NCI-H345 treated with DMSO at 0.1 percent for 48 hours (cell line): ENCODE measurements around the gene KAZALD1.
"Not testable (repeated sequence)": the region's sequence is repeated elsewhere in the genome, so short reads cannot be mapped to it uniquely, and the experiment has no call there.

Experiments used
- DNase-seq: peaks from one replicate; lab custom pipeline; 2025; ENCODE audit not compliant: unreplicated experiment; lab: John Stamatoyannopoulos, UW

The KAZALD1 gene

DNA sequence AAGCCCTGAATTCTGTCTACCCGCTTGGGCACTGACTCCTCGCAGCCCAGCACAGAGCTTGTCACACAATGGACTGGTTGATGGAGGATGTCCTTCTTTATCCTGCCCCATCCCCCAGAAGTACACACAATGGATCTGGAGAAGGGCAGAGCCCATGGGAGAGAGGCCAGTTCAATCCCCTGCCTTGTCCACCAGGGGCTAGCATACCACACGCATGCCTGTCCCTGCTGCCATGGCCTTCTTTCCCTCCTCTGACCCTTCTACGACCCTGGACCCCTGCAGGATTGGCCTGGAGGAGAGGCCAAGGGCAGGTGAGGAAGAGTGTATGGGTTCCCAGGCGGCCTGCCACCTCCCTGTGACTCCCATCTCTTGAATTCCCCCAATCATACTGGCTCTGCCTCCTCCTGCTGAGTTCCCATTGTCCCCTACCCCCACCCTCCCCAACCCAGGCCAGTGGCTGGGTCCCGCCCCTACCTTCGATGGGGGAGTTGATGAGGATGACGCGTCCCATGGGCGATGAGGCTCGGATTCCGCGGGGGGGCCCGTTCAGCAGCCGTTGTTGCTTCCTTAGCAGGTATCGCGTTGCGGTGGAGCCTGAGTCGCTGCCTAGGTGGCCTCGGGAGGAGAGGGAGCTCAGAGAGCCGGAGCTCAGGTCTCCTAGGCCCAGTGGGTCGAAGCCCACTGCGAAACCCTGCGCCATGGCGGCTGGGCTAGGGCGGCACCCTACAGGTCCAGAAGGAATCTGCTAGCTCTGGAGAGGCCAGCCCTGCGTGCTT, 32.1 kb upstream of the KAZALD1 start:
- no peak for DNase-seq

DNA sequence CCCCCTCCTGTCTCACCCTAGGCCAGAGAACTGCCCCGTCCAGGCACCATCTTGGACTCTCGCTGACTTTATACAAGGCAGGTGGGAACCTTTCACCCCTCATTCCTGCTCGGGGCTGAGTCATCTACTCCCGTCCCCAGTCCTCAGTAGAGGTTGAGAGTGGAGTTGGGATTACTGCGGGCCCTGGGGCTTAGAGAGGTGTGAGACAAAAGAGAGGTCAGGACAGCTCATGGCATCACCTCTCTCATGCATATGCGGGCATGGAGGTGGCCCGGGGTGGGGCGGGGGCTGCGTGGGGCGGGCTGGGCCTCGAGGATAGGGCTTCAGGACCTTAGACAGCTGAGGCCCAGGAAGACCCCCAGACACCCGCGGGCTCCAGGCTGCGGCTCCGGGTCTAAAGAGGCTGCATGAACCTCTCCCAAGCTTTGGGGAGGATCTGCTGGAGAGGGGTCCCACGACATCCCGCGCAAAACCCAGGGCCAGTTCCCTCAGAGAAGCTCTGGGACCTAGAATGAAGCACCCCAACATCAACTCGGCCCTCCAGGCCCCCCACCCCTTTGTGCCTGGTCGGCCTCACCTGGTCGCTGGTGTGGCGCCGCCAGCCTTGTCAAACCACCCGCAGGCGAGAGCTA, 31.2 kb upstream of the KAZALD1 start:
- DNase-seq, result no peak

DNA sequence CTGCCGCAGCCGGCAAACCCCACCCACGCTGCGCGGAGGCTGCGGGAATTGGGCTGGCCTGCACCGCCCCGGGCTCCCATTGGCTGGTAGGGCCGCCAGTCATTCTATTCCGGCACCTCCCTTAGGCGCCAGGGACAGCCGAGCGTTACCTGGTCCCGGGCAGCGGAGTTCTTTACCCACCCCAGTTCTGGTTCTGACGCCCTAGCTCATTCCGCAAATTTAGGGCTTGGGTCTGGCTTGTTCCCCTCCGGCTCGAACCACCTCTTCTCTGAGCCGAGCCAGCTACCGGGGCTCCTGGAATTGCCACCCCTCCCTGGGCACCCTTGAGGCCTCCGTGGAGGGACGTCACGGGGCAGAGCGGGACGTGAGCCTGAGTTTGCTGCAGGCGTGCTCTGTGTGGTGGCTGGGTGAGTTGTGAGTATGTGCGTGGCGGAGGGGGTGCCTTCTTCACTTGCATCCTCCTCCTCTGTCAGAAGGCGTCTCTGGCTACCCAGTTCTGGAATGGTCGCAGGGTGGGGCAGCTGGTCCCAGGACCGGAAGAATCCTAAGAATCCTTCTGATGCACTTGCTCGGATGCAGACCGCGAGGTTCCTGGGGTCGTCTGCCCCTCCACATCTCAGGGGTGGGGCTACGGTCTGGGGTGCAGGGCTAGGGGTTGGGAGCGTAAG, 30.5 kb upstream of the KAZALD1 start, which contains the start of the genes PDZD7 and SFXN3:
TSS of gene PDZD7 (minus strand) at position 2 of the 668 bp plus-strand sequence. CDS start 910 bp downstream, outside the sequence.
TSS of gene SFXN3 (plus strand) at position 107 of the 668 bp plus-strand sequence. CDS start 3,461 bp downstream, outside the sequence.
- peak; percentile 56 for DNase-seq

DNA sequence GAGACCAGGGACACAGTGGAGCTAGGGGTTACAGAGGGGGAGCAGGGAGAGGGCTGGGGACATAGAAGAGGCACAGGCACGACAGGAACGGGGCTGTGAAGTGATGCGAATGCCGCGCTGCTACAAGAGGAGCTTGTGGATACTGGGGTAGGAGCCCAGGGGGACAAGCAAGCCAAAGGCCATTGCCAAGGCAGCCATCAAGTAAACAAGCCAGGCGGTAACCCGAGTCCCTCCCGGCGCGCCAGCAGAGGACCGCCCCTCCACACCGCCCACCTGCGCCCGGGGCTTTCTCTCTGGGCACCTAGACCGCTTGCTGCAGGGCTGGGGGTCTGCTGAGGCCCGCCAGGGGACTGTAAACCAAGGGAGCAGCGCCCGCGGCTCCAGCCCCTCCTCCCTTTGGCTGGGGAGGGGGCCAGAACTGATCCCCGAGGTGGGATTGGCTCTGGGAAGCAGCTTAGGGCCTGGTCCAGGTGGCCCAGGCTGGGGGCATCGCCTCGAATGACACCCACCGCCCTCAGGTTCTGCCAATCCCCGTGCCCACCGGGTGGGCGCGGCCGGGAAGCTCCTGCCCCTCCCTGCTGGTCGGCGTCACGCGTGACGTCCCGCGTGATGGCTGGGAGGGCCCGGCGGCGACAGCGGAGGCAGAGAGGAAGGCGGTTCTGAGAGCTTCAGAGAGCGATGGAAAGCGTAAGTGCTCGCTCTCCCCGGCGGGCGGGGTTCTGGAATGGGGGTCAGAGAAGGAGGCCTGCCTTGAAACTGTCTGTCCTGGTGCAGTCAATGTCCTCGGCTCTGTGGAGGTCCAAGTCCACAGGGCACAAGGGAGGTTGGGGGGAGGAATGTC, 29.8 kb upstream of the KAZALD1 start:
- DNase-seq, result no peak

DNA sequence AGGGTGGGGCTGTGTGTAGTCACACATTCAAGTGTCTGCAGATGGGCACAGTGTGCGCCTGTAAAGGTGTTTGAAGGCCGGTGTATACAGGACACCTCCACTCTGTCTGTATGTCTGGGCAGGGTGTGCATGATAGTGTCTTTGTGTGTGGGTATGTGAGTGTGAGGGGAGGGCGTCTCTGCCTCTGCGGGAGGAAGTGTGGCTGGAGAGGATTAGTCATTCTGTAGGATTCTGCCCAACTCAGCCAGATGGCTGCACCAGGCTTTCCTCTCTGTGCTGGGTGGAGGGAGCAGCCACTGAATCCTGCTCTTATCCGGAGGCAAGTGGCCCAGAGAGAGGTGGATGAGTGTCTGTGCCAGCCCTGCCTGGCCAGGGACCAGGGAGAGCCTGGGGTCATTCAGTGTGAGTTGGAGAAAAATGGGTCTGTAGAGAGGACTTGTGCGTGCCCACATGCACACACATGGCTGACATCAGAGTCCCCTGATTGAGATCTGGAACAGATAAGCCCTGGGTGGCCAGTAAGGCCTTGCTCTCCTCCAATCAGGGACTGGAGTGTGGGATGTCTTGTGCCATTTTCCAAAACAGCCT, 29.1 kb upstream of the KAZALD1 start:
- no peak for DNase-seq

DNA sequence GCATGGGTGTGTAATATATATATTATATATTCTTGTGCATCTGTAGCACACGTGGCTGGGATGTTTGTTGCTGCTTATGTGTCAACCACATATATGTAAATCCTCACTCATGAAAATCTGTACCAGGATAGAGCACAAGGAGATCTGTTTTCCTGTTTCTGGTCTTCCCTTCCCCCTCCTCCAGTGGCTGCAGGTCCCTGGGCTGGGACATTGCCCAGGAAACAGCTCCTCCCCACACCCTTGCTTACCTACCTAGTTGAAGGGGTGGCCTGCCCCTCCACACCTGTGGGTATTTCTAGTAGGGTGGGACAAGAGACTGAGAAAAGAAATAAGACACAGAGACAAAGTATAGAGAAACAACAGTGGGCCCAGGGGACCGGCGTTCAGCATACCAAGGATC, 28.5 kb upstream of the KAZALD1 start:
- DNase-seq, result no peak

DNA sequence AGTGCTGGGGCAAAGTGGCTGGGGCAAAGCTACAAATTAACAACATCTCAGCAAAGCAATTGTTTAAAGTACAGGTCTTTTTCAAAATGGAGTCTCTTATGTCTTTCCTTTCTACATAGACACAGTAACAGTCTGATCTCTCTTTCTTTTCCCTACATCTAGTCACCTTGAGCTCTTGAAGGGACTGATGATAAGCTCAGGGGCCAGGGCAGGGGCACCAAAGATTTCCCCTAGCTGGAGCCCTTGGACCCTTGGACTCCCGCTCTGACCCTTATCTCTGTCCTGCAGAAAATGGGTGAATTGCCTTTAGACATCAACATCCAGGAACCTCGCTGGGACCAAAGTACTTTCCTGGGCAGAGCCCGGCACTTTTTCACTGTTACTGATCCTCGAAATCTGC, 27.4 kb upstream of the KAZALD1 start:
- not testable (repeated sequence) for DNase-seq

DNA sequence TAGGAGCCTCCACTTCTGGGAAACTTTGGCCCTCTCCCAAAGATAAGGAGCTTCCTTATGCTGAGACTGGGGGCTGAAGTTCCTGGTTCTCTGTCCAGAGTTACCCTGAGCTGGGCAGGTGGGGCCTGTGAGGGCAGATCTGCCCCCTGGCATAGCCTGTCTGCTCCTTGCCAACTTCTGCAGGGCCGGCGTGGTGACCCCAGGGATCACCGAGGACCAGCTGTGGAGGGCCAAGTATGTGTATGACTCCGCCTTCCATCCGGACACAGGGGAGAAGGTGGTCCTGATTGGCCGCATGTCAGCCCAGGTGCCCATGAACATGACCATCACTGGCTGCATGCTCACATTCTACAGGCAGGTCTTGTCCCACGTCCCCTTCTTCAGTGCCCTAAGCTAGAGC, 26.5 kb upstream of the KAZALD1 start:
- DNase-seq, result no peak

DNA sequence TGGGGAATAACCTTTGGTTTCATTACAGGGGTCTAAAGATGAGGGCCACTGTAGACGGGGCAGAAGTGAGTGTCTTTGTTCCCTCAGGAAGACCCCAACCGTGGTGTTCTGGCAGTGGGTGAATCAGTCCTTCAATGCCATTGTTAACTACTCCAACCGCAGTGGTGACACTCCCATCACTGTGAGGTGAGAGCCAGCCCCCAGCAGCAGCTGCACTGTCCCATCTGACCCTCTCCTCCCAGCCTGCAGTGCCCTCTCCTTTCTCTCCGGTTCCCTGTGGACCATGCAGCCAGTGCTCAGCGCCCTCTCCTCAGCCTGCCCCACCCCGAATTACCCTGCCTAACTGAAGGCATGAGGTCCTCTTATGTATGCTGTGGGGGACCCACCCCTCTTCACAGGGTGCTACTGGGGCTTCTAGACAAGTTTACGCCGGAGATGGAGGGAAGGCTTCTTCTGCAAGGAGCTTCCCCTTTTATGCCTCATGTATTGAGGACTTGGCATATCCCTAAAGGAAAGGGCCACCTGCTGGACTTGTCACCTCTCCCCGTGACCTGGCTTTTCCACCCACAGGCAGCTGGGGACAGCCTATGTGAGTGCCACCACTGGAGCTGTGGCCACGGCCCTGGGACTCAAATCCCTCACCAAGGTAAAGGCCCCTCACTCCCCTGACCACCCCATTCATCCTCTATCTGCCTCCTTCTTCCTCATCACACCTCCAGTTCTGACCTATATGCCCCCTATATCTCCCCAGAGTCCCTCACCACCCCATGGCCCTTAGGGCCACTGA, 25.7 kb upstream of the KAZALD1 start:
- DNase-seq, result no peak

DNA sequence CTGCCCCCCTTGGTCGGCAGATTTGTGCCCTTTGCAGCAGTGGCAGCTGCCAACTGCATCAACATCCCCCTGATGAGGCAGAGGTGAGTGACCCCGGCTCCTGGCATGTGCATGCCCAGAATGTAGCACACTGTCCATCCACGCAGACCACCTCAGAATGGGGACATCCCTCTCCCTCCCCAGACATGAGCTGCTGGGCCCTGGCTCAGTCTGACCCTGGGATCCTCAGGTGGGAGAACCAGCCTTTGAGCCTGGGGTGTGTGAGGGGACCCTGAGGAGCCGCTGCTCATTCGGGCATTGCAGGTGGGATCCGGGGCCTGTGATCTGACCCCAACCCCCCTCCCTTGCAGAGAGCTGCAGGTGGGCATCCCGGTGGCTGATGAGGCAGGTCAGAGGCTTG, 25.1 kb upstream of the KAZALD1 start:
- DNase-seq, result no peak

DNA sequence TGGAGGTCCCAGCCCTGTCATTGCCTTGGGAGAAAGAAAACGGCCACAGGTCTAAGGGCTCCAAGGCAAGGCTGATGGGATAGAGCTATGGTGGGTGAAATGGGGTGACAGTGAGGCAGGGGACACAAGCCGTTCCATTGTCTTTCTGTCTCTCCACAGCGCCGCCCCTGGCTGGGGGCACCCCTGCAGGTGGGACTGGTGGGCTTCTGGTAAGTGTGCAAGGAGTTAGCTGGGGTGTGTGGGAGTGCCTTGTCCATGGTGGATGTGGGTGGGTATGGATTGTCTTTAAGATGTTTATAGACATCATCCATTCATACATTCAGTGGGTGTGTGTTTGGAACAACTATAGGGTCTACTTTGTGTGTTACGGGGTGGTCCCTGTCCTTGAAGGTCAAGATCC, 23.3 kb upstream of the KAZALD1 start:
- no peak for DNase-seq

DNA sequence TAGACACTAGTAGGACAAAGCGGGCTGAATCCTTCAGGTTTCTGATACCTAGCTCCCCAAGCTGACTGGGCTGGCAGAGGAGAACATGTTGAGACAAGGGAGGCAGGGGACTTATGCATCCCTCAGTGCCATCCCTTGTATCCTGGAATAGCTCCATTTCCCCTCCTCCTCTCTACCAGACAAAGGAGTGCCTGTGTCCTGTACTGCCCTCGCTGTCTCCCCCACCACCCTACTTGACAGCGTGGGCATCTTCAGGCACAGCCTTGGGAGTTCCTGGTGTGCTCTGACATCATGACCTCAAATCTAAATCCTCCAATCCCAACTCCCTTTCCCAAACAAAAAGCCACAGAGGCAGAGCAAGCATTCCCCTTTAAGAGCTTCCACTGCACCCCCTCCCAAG, 21.7 kb upstream of the KAZALD1 start:
- no peak for DNase-seq

DNA sequence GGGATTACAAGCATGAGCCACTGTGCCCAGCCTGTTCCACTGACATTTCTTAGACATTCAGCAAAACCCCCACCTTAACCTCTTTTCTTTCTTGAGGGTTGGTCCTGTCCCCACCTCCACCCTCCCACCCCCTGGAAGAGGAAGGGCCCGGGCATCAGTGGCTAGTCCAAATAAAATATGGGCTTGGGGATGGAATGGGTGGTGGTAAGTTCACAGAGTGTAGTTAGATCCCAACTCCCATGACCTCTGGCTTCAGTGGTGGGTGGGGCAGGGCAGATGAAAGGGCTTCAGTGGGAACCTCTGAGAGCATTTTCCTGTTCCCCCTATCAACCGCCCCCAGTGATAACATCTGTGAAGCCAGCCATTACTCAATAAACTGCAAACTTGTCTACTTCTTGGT, 20.9 kb upstream of the KAZALD1 start:
- no peak for DNase-seq

DNA sequence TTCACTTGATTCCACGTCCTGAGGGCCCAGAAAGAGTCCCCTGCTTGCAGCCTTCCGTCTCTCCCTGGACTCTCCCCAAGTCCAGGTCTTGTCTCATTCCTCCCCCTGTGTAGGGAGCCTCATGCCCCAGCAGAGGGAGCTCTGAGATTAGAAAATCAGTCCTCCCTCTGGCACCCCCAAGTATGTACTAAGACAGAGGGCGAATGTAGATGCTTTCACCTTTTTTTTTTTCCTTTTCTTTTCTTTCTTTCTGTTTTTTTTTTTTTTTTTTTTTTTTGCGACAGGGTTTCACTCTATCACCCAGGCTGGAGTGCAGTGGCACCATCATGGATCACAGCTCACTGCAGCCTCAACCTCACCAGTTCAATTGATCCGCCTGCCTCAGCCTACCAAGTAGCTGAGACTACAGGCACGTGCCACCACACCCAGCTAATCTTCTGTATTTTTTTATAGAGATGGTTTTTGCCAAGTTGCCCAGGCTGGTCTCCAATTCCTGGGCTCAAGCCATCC, 20.5 kb upstream of the KAZALD1 start:
- peak; percentile 33 for DNase-seq

DNA sequence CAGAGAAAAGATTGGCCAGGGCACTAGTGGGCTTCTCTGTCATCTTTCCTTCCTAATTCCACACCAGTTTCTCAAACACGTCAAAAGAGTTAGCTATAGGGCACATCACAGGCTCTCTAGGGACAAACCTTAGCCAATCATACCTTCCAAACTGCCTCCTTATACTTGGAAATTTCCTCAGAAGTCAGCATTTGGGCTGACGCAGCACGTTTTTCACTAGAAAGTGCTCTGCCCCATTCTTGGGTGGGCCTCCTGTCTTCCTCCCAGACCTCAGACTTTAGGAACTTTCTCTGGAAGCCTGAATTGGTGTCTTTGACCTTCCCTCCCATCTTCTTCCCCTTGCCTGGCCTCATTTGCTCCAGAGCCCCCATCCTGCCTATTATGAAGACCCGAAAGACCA, 19.7 kb upstream of the KAZALD1 start:
- no peak for DNase-seq

DNA sequence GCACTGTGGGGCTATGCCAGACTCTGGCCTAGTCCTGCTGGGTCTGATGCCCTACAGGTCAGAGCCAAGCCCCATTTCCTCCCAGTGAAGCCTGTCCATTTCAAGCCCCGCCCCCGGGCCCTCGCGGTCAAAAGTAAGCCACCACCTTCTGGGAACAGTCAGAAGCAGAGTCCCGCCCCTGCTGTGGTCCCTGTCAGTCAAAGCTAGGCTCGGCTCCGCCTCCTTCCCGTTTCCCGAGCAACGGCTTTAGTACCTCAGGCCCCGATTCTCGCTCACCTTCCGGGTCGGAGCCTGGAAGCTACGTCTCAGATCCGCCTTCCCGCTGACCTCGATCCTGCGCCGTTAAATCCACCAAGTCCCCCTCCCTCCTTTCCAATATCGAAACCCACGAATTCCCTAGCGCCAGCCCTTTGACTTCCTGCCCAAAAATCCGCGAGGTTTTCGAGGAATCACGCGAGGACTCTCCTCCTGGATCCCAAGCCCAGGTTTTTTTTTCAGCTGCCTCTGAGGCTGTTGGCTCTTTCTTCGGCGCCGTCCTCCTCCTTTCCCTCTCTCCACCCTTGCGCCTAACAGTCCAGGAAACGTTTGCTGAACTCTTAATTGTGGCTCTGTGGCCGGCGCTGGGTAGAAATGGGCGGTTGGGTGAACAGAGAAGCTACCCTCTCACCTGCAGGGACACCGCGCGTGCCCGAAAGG, 19.0 kb upstream of the KAZALD1 start:
- peak; percentile 73 for DNase-seq

DNA sequence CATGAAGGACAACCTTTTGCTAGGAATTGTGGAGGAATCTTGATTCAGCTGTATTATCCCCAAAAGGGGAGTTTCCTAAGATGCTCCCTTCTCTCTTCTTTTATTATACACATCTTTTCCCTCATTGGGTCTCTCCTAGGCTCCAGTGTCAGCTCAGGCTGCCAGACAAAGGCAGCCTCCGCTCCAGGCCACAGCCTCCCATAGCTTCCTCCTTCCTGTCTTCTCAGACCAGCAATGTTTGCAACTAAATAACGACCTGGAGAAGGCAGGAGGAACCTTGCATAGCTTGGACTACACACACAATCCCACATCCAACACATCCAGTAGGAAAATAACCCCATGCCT, 18.5 kb upstream of the KAZALD1 start:
- DNase-seq, result no peak

DNA sequence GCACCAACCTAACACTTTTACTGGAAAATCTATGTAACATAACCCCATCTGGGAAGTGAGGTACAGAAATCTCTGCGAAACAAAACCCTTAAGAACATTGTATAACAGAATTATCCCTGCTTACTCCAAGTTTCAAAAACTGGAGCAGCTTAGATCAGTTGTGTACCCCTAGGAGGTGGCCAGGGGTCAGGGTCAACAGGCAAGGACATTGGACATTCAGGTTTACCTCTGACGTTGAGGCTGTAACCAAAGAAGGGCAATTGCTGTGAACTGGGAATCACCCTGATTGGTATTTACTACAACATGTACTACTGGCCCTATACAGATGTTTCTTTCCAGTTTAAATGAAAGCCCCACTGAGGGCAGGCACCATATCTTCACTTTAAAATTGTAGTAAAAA, 17.7 kb upstream of the KAZALD1 start:
- DNase-seq, result no peak
